ENCODE results near the gene CENPS.
"Not testable (repeated sequence)": the region's sequence is repeated elsewhere in the genome, so short reads cannot be mapped to it uniquely, and the experiment has no call there.

Gene CENPS

DNA sequence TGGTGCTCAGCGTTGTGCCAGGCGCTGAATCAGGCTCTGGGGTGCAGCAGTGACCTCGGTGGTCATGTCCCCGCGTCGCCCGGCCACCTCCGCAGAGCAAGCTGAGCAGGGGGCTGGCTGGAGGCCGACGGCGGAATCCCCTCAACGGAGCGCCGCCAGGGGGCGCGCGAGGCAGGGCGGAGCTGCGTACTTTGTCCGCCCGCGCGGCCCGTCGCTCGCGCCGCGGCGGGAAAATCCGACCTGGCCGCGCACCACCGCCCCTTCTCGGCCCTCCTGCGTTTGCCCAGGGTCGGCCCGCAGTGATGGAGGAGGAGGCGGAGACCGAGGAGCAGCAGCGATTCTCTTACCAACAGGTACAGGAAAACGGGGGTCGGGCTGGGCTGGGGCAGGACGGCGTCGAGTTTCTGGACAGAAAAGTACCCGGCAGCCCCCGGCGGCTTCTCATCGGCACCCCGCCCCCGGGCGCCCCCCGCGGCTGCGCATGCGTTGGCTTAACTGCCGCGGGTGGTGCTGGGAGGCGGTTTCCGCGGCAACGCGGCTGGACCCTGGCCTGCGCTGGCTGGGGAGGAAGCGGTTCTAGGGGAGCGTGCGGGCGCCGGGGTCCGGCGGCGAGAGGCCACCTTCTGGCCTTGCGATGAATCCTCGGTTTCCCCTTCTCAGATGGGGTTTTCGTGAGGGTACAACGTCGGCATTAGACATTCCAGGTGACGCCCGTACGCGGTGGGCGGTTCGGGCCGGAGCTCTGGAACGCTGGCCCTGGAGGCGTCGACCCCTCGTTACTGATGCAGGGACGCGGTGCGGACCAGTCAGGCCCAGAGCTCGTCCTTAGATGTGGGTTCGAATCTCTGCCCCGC is at the start of gene CENPS:
Gene CENPS (plus strand): TSS at position 218 of the 854 bp plus-strand sequence. CDS start 85 bp downstream, at position 303.
- DNase-seq (ENCODE audit: low spot score), result peak; percentile 100

GRCh38 chr1:10380594-10381275 is 49.5 kb upstream of the CENPS start:
- DNase-seq (ENCODE audit: low spot score), result peak; percentile 85

GRCh38 chr1:10383630-10384029 is 46.6 kb upstream of the CENPS start:
- no peak for DNase-seq (ENCODE audit: low spot score)

DNA sequence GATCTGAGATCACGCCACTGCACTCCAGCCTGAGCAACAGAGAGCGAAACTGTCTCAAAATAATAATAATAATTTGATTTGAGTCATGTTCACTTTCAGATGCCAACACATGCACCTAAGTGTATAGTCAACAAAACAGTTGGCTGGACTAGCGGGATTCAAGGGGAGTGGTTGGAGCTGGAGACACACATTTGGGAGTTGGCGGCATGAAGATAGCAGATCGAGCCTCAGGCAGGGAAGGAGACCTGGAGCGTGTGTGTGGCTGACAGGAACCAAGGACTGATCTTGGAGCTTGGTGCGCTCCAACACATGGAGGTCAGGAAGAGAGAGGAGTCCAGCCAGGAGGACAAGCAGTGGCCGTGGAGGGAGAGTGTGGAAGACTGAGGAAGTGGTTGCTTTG is 46.0 kb upstream of the CENPS start:
- no peak for DNase-seq (ENCODE audit: low spot score)

DNA sequence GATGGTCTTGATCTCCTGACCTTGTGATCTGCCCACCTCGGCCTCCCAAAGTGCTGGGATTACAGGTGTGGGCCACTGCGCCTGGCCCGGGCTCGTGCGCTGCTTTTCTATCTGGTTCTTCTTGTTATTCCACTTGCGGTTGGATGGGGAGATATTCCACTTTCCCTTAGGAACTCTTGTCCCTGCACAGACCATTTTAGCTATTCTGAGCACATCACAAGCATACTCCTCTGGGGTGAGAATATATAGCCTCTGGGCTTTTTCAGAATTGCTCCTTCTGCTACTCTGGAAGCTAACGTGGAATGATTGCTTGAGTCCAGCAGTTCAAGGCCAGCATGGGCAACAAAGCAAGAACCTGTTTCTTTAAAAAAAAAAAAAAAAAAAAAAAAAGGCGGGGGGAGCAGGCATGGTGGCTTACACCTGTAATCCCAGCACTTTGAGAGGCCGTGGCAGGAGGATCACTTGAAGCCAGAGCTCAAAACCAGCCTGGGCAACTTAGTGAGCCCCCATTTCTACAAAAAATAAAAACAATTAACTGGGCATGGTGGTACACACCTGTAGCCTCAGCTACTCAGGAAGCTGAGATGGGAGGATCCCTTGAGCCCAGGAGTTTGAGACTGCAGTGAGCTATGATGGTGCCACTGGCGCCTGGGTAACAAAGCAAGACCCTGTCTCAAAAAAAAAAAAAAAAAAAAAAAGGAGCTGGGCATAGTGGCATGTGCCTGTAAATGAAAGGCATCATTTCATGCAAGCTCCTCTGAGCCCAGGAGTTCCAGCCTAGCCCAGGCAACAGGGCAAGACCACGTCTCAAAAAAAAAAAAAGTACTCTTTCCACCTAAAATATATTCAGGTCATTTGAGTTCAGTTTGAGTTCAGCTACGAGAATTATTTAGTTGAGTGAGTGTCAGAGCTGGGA is 43.2 kb upstream of the CENPS start:
- no peak for DNase-seq (ENCODE audit: low spot score)

DNA sequence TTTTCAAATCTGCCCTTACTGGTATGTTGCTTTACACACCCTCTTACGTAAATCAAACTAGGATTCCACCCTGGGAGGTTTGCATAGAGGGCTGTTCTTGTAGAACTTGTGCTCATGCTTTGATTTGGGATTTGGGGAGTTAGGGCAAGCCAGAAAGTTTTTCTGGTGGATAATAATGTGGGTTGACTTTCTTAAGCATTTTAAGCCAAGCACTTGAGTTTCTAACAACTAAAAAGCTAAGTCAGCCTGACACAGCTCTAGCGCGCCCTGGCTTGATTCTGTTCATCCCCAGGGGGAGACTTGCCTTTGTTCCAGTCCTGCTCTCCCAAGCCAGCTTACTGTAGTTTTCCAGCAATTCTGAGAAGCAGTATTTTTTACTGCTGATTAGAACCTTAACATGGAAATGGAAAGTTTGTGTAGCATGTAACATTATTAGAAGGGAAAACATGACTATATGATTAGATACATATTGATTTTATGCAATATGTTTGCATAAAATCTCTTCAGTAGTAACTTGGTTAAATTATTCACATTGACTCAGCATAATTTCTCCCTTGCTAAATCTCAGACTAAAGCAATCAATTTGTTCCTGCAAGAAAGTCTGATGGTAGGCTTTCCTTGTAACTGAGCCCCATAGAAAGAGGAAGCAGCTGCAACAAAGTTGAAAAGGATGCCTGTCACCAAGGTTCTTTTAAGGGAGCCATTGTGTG is 42.4 kb upstream of the CENPS start:
- peak; percentile 46 for DNase-seq (ENCODE audit: low spot score)

DNA sequence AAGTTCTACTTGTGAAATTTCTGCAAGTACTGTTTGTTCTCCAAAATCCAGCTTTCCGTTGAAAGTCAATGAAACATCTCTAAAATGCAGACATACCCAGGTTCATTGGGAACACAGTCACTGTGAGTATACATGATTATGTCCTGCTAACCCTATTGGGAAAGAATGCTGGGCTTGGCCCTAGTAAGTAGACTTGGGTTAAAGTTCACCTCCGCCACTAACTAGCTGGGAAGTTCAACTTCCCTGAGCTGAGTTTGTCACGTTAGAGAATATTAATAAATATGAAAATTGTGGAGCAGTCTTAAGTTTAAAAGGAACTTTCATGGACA is 41.9 kb upstream of the CENPS start:
- no peak for DNase-seq (ENCODE audit: low spot score)

DNA sequence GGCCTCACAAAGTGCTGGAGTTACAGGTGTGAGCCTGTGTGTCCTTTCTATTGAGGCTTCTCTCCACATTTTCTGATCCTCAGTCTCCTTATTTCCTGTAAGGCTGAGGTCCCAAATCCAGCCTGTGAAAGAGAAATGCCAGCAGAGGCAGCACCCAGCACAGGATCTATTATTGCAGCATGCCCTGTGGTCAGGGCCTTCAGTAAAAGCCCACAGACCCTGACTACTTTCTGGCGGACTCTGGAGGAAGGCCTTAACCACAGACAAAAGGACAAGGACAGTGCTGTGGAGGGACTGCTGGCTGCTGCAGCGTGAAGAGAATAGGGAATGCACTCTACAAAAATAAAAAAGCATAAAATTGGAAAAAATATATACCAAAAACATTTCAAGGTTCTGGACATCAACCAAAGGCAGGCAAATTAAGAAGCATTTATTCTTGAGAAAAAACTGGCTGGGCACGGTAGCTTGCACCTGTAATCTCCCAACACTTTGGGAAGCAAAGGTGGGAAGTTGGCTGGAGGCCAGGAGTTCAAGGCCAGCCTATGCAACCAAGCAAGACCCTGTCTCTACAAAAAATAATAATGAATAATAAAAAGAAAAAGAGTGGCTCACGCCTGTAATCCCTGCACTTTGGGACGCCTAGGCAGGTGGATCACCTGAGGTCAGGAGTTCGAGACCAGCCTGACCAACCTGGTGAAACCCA is 40.8 kb upstream of the CENPS start:
- no peak for DNase-seq (ENCODE audit: low spot score)

GRCh38 chr1:10396870-10397269 is 33.4 kb upstream of the CENPS start:
- DNase-seq (ENCODE audit: low spot score), result no peak

DNA sequence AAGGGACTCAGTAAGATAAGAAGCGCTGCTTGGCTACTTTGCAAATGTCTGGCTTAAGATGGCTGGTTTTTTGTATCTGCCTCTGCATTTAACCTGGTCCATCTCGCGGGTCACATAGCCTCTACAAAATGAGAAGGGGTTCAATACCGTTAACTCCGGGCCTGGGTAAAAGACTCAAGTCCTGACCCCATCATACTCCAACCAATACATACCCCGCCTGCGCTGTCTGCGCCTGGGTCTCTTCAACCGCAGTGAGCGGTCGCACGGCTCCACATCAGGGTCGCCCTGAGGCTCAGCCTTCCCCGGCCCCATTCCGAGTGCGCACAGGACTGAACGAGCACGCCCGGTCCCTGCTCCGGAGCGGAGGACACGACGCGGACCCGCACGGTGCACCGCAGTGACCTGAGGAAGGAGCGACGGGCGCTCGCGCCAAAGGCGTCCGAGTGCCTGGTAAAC is 31.9 kb upstream of the CENPS start:
- DNase-seq (ENCODE audit: low spot score), result no peak

DNA sequence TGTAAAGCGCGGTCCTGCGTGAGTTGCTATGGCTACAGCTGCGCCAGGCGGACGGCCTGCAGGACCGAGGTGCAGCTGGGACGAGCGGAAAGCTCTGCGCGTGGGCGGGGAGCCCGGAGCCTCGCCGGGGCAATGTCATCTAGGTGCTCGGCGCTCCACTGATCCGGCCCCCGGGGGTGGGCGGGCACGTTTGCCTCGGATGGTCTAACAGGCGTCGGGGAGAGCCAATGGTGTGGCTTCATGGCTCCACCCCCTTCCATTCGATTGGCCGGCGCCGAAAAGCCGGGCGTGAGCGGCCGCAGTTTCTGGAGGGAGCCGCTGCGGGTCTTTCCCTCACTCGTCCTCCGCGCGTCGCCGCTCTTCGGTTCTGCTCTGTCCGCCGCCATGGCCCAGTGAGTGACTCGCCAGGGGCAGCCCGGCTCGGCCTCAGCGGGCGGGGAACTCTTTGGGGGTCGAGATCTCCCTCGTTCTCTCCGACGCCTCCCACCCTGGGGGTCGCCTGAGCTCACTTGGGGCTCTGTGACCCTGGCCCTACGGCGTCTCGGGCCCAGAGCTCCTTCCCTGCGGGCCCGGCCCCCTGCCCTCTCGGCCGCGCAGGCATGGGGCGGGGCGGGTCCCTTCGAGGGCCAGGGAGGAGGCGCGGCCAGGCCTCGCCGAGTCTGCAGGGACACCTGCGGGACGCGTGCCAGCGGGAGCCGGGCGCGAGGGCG is 31.3 kb upstream of the CENPS start, which contains the start of gene PGD:
Gene PGD (plus strand): TSS at position 331 of the 710 bp plus-strand sequence. CDS start 54 bp downstream, at position 385.
- peak; percentile 100 for DNase-seq (ENCODE audit: low spot score)

GRCh38 chr1:10399444-10399941 is 30.7 kb upstream of the CENPS start:
- DNase-seq (ENCODE audit: low spot score), result no peak

DNA sequence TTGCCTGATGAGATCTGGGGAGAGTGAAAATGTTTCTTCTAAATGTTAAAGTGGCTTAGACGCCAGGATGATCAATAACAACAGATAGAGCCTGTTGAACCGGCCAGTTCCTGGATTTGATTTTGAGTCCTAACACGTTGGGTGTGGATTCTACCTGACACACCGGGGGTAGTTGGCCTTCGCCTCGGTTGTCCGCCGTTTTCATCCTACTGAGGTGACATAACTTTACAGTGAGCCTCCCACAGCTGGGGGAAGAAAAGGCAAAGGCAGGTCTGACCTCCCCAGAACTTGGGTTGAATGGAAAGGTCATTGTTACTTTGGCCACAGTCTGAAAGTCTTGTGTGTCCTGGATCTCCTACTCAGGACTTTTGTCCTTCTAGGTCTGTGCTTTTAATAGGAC is 30.2 kb upstream of the CENPS start:
- DNase-seq (ENCODE audit: low spot score), result no peak

DNA sequence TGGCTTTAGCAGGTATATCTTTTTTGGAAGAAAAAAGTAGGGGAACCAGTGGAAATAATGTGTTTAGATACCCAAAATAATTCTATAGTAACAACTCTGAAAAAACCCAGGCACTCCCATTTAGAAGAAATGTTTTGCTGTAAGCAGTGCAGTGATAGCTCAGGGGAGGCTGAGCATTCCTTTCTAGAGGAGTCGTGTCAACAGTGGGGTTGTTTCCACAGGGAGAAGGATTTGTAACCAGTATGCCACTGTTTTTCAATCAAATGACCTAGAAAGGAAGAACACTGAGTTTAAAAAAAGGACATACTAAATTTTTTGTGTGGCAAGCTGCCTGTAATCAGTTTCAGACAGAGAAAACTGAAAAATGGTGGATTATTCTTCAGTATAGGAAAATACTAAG is 29.0 kb upstream of the CENPS start:
- DNase-seq (ENCODE audit: low spot score), result peak; percentile 59

DNA sequence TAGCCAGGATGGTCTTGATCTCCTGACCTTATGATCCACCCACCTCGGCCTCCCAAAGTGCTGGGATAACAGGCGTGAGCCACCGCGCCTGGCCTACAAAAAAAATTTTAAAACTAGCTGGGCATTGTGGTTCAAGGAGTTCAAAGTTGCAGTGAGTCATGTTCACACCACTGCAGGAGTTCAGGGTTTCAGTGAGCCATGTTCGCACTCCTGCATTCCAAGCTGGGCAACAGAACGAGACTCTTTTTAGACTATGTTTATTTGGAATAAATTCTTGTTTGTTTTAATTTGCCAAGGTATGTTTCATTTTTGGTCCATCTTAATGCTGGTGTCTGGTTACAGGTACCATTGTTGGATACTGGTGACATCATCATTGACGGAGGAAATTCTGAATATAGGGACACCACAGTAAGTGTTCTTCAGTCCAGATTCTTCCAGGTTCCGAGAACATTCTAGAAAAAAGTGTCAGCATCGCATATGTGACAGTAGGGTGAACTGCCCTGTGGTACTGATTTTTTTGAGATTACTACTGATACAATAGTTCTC is 27.4 kb upstream of the CENPS start:
- DNase-seq (ENCODE audit: low spot score), result no peak

DNA sequence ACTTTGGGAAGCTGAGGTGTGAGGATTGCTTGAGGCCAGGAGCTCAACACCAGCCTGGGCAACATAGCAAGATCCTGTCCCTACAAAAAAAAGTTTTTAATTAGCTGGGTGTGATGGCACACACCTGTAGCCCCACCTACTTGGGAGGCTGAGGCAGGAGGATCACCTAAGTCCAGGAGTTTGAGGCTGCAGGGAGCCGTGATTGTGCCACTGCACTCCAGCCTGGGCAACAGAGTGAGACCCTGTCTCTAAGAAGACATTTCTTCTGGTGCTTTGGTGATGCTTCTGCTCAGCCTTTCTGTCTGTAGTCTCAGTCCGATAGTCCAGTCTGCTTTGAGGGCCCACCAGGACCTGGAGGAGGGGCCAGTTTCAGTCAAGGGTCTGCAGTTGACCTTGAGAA is 23.0 kb upstream of the CENPS start:
- DNase-seq (ENCODE audit: low spot score), result no peak

GRCh38 chr1:10415211-10415930 is 14.9 kb upstream of the CENPS start:
- peak; percentile 26 for DNase-seq (ENCODE audit: low spot score)

GRCh38 chr1:10415967-10416366 is 14.3 kb upstream of the CENPS start:
- DNase-seq (ENCODE audit: low spot score), result not testable (repeated sequence)

DNA sequence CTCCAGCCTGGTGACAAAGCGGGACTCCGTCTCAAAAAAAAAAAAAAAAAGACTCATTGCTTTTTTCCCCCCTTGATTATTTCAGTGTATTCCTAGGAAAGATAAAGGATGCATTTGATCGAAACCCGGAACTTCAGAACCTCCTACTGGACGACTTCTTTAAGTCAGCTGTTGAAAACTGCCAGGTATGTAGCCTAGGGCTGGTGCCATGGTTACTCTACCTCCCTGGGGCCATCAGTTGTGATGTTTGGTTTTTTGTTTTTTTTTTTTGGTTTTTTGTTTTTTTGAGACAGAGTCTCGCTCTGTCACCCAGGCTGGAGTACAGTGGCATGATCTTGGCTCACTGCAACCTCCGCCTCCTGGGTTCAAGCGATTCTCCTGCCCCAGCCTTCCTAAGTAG is 11.5 kb upstream of the CENPS start:
- DNase-seq (ENCODE audit: low spot score), result not testable (repeated sequence)
